OCI-LY3 (cell line): ENCODE measurements around the gene CNGB1.
"Not testable (repeated sequence)": the region's sequence is repeated elsewhere in the genome, so short reads cannot be mapped to it uniquely, and the experiment has no call there.

Experiments
- H2AFZ ChIP-seq: fragments of 200-600, 300-600 bp; shearing (Covaris generic); 2 replicates; pipeline ENCODE4 v1.6.0; 2014; ENCODE audit warnings: antibody characterized with exemption, low read depth, low read length
- H3K27ac ChIP-seq: fragments of 200-600, 300-600 bp; sonication (generic); 2 replicates; pipeline ENCODE4 v1.5.1; 2014; ENCODE audit warnings: mild to moderate bottlenecking, low read length, moderate library complexity, mixed read lengths
- H3K27me3 ChIP-seq: fragments of 200-600, 300-600 bp; sonication (generic); 2 replicates; pipeline ENCODE4 v1.6.1; 2014; ENCODE audit warnings: low read depth, low read length, mixed read lengths
- H3K36me3 ChIP-seq: fragments of 200-600, 300-600 bp; sonication (generic); replicated peaks from 2 replicates; pipeline ENCODE3; 2014; ENCODE audit warnings: low read depth, low read length, mixed read lengths
- H3K4me1 ChIP-seq: fragments of 300-600, 200-600 bp; sonication (generic); 2 replicates; pipeline ENCODE4 v1.6.1; 2014; ENCODE audit warnings: low read length, mixed read lengths
- H3K4me2 ChIP-seq: fragments of 200-600, 300-600 bp; sonication (generic); 2 replicates; pipeline ENCODE4 v1.6.1; 2014; ENCODE audit warnings: low read length, mixed read lengths
- H3K4me3 ChIP-seq: fragments of 300-600, 200-600 bp; sonication (generic); 2 replicates; pipeline ENCODE4 v1.5.1; 2014; ENCODE audit warnings: antibody characterized with exemption, mild to moderate bottlenecking, low read length, moderate library complexity
- H3K79me2 ChIP-seq: fragments of 300-600, 200-600 bp; shearing (Covaris generic); 2 replicates; pipeline ENCODE4 v1.6.1; 2014; ENCODE audit warnings: mild to moderate bottlenecking, low read length, mixed read lengths
- H3K9ac ChIP-seq: fragments of 300-600, 200-600 bp; shearing (Covaris generic); 2 replicates; pipeline ENCODE4 v1.6.0; 2014; ENCODE audit warnings: mild to moderate bottlenecking, low read length, moderate library complexity
- H3K9me3 ChIP-seq: fragments of 200-600, 300-600 bp; shearing (Covaris generic); 2 replicates; pipeline ENCODE4 v1.6.1; 2014; ENCODE audit warnings: low read length, mixed read lengths; ENCODE audit not compliant: insufficient read depth
- H4K20me1 ChIP-seq: fragments of 200-600, 300-600 bp; sonication (generic); 2 replicates; pipeline ENCODE4 v1.6.1; 2016; ENCODE audit warnings: low read length, mixed read lengths; ENCODE audit not compliant: insufficient read depth
- CTCF ChIP-seq: fragments of 200-600, 300-600 bp; sonication (generic); IDR thresholded peaks from 2 replicates; pipeline ENCODE4 v1.5.1; 2014; ENCODE audit warnings: antibody characterized with exemption, low read length, low read depth
- EZH2phosphoT487 ChIP-seq: fragments of 200-600 bp; shearing (Covaris generic); IDR thresholded peaks from 2 replicates; pipeline ENCODE4 v1.6.1; 2018; ENCODE audit warnings: antibody characterized with exemption, mixed run types, low read depth

CNGB1 gene

GRCh38 chr16:57944970-57945739 lies 25.8 kb downstream of the CNGB1 start:
- Histone ChIP-seq H3K27ac (no peak overlapping the region), H3K4me2 (no peak overlapping the region), H3K79me2 (no peaks in the 10 kb centered on the region), H3K9ac (no peak overlapping the region), H3K4me3 (no peak overlapping the region), H4K20me1 (no peaks in the 10 kb centered on the region), H2AFZ (no peak overlapping the region), H3K9me3 (no peaks in the 10 kb centered on the region), H3K4me1 (no peaks in the 10 kb centered on the region), H3K27me3 (peaks cover 8% of the 10 kb centered on the region), H3K36me3 (no peaks in the 10 kb centered on the region)
- no peak for TF ChIP-seq EZH2phosphoT487
- TF ChIP-seq CTCF: no peak

DNA sequence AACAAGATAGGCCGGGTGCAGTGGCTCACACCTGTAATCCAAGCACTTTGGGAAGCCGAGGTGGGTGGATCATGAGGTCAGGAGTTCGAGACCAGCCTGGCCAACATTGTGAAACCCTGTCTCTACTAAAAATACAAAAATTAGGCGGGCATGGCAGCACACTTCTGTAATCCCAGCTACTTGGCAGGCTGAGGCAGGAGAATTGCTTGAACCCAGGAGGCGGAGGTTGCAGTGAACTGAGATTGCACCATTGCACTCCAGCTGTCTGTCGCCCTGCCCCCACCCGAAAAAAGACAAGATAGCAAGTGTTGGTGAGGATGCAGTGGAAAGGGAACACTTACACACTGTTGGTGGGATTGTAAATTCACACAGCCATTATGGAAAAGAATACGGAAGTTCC lies 27.5 kb downstream of the CNGB1 start:
- not testable (repeated sequence) for H3K4me1 ChIP-seq, H3K79me2 ChIP-seq, H3K27ac ChIP-seq, H4K20me1 ChIP-seq, H3K9ac ChIP-seq, H3K4me3 ChIP-seq, H3K4me2 ChIP-seq, H3K9me3 ChIP-seq, H2AFZ ChIP-seq, H3K27me3 ChIP-seq, H3K36me3 ChIP-seq

GRCh38 chr16:57941901-57942300 lies 29.0 kb downstream of the CNGB1 start:
- not testable (repeated sequence) for H3K36me3 ChIP-seq

DNA sequence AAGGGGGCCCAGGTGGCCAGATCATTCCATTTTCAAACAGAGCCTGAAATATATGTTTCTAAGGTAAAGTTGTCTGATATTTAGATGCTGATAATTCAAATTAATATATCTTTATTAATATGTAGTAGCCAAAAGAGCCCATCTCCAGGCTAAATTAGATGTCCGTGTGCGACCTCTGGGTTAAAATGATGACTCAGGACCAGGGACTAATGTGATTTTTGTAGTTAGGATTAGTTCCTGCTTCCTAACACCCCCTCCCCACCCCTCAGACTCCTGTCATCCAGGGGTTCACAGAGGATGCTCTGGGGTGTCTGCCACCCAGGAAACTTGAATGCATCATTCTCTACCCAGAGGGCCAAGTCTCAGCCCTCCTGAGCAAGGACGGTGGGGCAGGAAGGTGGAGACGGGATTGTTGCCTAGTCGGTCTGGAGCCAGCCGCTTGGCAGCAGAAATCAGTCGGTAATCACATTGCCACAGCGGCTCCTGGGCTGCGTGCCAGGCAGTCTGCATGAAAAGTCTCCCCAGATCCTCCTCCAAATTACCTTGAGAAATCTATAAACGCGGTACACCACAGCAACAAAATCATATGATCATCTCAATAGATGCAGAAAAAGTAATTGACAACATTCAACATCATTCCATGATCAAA lies 29.8 kb downstream of the CNGB1 start:
- no peaks in the 10 kb centered on the region for H3K36me3 ChIP-seq
- H3K4me2 ChIP-seq: no peak overlapping the region
- no peaks in the 10 kb centered on the region for H4K20me1 ChIP-seq
- no peak overlapping the region for H3K27ac ChIP-seq
- no peak overlapping the region for H2AFZ ChIP-seq
- no peaks in the 10 kb centered on the region for H3K4me1 ChIP-seq
- no peaks in the 10 kb centered on the region for H3K79me2 ChIP-seq
- H3K4me3 ChIP-seq: no peak overlapping the region
- no peak for TF ChIP-seq CTCF
- TF ChIP-seq EZH2phosphoT487: no peak
- H3K9ac ChIP-seq: no peak overlapping the region
- no peaks in the 10 kb centered on the region for H3K9me3 ChIP-seq
- H3K27me3 ChIP-seq: peaks cover 10% of the 10 kb centered on the region; the same call in 1 of the 2 replicates

More at GRCh38 chr16:57941901-57942300, 29.0 kb downstream of the CNGB1 start:
- not testable (repeated sequence) for H3K4me2 ChIP-seq, H2AFZ ChIP-seq, H3K9ac ChIP-seq, H3K27ac ChIP-seq, H3K9me3 ChIP-seq, H3K27me3 ChIP-seq, H3K4me1 ChIP-seq, H4K20me1 ChIP-seq, H3K79me2 ChIP-seq, H3K4me3 ChIP-seq

DNA sequence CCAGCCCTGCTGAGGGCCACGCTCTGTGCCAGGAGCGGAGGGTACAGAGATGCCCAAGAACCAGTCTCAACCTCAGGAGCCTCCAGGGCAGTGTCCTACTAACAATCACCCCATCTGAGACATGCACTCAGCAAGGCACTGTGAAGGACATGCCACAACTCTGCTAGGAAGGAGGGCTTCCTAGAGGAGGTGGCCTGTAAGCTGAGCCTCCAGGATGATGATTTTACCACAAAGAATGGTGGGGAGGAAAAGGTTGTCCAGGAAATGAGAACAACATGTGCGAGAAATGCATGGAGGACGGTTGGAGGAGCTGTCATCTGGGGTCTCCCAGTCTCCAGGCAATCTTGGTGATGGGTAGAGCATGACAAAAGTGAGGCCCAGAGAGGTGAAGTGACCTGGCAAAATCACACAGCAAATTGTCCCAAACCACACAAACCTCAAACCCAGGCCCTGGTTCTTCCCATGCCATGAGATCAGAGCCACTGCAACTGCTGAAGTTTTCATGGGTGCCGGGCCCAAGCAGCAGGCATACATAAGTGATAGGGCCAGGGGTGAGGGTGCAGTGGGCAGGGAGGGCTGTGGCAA lies 30.5 kb downstream of the CNGB1 start:
- Histone ChIP-seq H3K36me3 (no peaks in the 10 kb centered on the region), H4K20me1 (no peaks in the 10 kb centered on the region), H3K27me3 (peaks cover 15% of the 10 kb centered on the region), H3K4me1 (no peaks in the 10 kb centered on the region), H3K79me2 (no peaks in the 10 kb centered on the region), H2AFZ (no peak overlapping the region), H3K9me3 (no peaks in the 10 kb centered on the region), H3K4me3 (no peak overlapping the region), H3K9ac (no peak overlapping the region), H3K4me2 (no peak overlapping the region), H3K27ac (no peak overlapping the region)
- no peak for TF ChIP-seq EZH2phosphoT487
- TF ChIP-seq CTCF: no peak
